ENCODE data around the gene HMOX1. TPM values are rescaled to one million over a fixed set of nuclear protein-coding genes. Genes with fewer than 3 reads are reported as not detected.

Gene HMOX1
- total RNA-seq, 1 donor from 2014 or later: 57.3 TPM

DNA sequence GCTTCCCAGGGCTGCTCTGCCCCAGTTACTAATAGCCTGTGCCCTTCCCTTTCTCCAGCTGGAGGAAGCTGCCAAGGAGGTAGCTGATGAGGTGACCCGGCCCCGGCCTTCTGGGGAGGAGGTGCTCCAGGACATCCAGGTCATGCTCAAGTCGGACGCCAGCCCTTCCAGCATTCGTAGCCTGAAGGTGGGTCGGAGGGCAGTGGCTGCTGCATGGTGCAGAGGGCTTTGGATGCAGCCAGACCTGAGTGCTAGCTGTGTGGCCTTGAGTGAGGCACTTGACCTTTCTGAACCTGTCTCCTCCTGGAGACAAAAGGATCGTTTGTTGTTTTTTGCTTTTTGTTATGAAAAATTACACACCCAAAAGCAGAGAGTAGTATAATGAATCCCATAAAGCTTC lies 22.5 kb downstream of the HMOX1 start:
- no peak for DNase-seq (ENCODE audit: low read depth in 2 of 2)

DNA sequence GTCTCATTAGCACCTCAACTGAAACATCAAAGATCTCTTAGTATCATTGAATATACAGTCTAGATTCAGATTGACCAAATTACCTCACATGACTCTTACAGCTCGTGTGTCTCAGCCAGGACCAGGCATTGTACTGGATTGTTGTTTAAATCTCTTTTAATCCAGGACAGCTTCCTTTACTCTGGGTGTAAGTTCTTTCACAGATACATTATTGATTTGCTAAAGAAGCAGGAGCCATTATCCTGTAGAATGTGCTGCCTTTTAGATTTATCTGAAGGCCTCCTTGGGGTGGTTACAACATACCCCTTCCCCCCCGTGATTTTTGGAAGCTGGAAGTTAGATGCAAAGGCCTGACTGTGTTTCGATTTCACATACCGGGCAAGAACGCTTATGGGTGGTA lies 23.3 kb downstream of the HMOX1 start:
- no peak for DNase-seq (ENCODE audit: low read depth in 2 of 2)

DNA sequence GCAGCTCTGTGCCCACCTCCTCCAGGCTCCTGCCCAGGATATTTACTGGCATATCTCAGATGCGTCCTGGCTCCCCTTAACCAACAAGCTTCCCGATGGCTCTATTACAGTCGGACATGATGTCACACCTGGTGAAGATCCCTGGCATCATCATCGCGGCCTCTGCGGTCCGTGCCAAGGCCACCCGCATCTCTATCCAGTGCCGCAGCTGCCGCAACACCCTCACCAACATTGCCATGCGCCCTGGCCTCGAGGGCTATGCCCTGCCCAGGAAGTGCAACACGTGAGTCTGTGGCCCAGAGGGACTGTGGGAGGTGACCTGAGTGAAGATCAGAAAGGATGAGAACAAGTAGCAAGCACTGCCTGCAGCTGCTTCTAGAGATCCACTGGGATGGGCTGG lies 25.5 kb downstream of the HMOX1 start:
- no peak for DNase-seq (ENCODE audit: low read depth in 2 of 2)

DNA sequence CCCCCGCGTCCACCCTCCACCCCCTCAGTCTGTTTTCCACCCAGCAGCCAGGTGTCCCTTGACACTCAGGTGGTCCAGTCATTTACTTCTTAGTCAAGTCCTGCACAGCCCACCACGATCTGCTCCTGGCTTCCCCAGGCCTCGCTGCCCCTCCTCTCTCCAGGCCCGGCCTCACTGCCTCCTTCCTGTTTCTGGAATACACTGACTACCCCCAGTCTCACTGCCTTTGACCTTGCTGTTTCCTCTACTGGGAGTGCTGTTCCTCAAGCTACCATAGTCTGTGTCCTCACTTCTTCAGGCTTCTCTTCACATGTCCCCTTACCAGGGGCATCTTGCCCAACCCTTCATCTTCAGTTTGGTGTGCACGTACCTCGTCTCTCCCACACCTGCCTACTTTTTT lies 26.5 kb downstream of the HMOX1 start:
- no peak for DNase-seq (ENCODE audit: low read depth in 2 of 2)

DNA sequence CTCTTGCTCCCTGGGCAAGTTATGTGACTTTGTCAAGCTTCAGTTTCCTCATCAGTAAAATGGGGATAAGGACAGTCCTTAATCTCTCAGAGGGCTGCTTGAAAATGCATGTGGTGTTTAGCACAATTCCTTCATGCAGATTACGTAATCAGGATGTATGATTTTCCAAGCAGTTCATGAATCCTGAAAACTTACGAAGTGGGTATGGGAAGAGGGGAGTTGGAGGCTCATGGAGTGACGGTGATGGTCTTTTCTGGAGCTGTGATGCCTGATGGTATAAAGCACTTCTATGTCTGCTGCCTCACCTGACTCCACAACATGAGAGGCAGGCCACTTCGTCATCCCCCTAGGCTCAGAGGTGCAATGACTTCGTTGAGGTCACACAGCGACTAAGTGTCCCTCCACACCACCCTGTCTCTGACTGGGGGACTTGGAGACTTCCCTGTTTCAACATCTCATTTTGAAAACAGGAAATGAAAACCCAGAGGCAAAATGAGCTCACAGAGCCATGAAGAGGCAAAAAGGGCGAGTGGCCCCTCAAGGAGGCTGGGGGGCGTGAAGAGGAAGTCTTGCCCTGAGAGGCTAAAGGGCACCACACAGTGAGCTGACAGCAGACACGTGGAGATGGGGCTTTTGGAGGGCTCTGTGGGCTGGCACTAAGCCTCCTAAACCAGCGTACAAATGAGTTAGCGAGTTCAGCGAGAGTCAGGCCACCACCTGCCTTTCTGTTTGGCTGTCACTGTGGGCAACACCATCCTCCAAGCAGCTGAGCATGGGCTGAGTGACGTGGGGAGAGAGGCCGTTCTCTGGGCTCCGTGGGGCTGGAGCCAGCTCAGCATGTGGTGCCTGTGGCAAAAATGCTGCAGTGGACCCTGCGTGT lies 29.1 kb downstream of the HMOX1 start:
- DNase-seq (ENCODE audit: low read depth in 2 of 2): no peak

DNA sequence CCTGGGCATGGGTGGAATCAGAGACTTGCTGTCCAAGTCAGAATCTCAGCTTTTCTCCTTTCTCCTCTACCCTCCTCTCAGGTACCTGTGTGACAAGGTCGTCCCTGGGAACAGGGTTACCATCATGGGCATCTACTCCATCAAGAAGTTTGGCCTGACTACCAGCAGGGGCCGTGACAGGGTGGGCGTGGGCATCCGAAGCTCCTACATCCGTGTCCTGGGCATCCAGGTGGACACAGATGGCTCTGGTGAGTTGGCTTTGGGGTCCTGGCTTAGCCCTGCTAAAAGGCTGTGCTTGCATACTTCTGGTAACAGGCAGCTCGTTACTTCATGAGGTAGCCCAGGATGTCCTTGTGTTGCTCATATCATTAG lies 29.8 kb downstream of the HMOX1 start:
- no peak for DNase-seq (ENCODE audit: low read depth in 2 of 2)

DNA sequence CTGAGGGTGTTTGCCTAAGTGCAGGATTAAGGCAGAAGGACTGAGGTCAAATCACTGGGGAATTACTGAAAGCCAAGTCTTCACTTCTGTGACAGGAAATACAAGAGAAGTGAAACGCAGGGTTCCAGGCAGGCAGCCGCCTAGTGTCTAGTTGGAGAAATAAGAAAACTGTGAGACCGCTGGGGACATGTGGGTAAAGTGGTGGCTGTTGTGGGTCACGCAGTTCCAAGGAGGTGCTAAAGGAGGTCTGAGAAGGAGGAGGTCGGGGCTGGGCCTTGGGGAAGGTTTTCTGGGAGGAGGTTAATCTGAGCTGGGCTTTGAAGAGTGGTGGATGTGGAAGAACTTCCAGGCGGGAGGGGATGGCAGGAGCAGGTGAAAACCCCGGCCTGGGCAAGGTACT lies 30.2 kb downstream of the HMOX1 start:
- no peak for DNase-seq (ENCODE audit: low read depth in 2 of 2)

DNA sequence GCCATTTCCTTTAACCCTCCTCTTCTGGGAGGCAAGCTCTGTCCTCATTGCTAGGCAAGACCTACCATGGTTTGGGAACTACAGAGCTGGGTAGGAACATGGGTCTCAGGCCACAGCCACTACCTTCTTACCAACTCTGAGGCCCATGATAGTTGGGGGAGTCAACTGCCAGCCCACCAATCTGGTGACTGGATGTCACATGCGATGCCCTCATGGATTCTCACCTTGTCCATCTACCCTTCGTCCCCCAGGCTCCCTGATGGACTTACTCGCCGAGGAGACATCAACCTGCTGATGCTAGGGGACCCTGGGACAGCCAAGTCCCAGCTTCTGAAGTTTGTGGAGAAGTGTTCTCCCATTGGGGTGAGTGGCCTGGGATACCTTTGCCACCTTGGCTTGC lies 32.7 kb downstream of the HMOX1 start:
- DNase-seq (ENCODE audit: low read depth in 2 of 2): no peak

DNA sequence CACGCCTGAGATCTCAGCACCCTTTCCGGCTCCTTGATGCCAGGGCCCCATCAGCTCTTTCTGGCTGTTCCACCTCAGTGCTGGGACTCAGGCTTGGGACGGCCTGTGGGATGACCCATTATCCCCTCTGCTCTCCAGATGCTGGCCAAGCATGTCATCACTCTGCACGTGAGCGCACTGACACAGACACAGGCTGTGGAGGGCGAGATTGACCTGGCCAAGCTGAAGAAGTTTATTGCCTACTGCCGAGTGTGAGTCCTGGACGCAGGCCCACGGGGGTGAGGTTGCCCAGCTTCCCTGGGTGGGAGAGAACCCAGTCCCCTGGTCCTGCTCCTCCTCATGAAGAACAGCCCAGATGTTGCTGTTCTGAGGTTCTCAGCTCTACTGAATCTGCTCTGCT lies 36.7 kb downstream of the HMOX1 start:
- DNase-seq (ENCODE audit: low read depth in 2 of 2): no peak

DNA sequence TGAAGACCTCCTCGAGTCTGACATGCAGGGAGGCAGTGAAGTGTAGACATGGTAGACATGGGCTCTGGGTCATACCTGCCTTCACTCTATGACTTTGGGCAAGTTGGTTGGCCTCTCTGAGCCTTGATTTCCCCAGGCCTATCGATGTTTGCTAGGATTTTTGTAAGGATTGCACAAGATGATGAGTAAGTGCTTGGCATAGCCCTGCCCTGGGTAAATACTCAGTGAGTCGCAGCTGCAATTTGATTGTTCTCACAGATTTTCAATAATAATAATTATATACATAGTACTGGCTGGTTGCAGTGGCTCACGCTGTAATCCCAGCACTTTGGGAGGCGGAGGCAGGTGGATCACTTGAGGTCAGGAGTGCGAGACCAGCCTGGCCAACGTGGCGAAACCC lies 37.2 kb downstream of the HMOX1 start:
- no peak for DNase-seq (ENCODE audit: low read depth in 2 of 2)

DNA sequence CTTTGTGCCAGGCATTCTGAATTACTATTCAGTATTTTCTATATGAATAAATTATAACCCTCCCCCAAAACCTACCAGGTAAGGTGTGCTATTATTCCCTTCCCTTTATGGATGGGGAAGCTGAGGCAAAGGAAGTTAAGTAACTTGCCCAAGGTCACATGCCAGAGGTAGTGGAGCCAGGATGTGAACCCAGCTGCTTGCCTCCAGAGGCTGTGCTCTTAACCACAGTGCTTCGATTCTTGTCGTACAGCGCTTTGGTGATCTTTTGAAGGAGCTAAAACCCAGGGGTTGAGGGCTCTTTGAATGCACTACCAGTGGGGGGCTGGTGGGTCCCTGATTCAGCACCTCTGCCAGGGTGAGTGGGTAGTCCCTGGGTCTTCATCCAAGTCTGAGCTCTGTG lies 37.8 kb downstream of the HMOX1 start:
- DNase-seq (ENCODE audit: low read depth in 2 of 2): no peak

DNA sequence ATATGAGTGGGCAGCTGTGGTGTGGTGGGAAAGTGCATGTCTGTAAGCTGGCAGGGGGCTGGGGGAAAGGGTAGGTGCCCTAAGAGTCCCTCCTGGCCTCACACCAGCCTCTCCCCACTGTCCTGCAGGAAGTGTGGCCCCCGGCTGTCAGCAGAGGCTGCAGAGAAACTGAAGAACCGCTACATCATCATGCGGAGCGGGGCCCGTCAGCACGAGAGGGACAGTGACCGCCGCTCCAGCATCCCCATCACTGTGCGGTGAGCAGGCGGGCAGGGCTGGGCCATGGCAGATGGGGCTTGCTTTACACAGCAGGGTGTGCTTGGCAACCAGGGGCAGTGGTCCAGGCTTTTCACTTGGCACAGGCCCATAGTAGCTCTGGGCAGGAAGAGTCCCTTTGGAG lies 38.9 kb downstream of the HMOX1 start:
- DNase-seq (ENCODE audit: low read depth in 2 of 2): no peak

DNA sequence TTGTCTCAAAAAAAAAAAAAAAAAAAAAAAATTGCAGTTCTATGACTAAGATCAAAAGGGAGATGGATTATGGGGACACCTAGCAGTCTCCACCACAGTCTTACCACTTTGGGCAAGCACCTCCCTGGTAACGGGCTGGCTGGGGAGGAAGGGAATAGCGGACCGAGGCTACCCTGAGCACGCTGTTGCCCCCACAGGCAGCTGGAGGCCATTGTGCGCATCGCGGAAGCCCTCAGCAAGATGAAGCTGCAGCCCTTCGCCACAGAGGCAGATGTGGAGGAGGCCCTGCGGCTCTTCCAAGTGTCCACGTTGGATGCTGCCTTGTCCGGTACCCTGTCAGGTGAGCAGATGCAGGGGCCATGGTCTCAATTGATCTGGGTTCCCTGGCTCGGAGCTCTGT lies 40.2 kb downstream of the HMOX1 start:
- no peak for DNase-seq (ENCODE audit: low read depth in 2 of 2)

DNA sequence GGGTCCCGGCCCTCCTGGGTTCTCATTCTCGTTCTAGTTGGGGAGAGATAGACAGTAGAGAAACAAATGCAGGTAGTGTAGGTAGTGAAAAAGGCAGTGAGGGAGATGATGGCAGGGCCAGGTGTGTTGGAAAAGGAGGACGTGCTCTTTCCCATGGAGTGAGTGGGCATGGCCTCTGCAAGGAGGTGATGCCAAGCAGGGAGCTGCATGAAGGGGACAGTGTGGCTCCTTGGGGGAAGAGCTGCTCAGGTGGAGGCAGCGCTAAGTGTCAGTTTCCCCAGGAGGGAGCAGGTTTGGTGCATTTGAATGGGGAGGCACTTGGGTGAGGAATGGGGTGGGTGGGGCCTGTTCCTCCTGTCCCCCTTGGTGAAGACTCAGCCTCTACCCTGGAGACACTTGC lies 41.2 kb downstream of the HMOX1 start:
- DNase-seq (ENCODE audit: low read depth in 2 of 2): no peak

DNA sequence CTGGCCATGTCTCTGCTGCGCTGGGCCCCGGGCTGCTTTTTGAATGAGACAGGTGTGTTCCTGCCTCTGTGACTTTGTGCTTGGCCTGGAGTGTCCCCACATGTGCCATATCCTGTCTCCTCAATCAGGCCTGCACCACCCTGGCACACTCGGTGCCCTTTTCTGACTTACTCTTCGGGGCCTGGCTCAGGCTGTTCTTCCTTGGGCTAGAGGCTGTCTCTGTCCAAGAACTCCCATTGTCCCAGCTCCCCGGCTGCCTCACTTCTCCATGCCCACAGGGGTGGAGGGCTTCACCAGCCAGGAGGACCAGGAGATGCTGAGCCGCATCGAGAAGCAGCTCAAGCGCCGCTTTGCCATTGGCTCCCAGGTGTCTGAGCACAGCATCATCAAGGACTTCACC lies 42.0 kb downstream of the HMOX1 start:
- no peak for DNase-seq (ENCODE audit: low read depth in 2 of 2)

DNA sequence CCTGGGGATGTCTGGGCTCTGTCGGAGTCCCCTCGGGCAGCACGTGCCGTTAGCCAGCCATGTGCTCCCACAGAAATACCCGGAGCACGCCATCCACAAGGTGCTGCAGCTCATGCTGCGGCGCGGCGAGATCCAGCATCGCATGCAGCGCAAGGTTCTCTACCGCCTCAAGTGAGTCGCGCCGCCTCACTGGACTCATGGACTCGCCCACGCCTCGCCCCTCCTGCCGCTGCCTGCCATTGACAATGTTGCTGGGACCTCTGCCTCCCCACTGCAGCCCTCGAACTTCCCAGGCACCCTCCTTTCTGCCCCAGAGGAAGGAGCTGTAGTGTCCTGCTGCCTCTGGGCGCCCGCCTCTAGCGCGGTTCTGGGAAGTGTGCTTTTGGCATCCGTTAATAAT lies 43.2 kb downstream of the HMOX1 start:
- no peak for DNase-seq (ENCODE audit: low read depth in 2 of 2)

DNA sequence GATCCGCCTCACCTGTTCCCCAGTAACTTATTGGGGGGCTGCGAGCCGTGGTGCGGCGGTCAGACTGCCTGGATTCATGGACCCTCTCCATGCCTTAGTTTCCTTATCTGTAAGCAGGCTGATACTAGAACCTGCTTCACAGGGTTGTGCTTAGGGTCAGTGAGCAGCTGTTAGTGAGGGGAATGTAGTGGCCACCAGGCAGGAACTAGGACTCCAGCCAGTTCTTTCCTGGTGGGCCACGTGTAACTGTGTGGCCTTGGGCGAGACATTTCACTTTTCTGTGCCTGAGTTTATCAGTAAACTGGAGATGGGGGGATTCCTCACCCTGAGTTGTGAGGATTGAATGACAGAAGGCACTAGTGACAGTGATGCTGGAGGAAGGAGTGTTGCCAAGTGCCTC lies 43.9 kb downstream of the HMOX1 start:
- DNase-seq (ENCODE audit: low read depth in 2 of 2): no peak

DNA sequence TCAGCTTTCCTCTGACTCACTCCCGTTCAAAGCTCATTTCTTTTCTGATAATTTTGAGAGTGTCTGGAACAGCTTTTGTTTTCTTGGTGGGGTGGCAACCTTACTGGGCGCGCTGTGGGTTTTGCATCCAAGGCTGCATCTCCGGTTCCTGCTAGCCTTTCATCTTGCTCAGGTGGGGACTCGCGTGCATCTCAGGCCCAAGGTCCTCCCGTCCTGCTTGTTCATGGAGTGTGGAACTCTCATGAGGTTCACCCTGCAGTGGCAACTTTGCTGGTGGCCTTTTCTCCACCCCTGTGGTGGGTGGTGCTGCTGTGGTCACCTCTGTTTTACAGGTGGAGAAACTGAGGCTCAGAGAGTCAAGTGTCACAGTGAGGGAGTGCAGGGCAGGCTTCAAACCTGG lies 44.6 kb downstream of the HMOX1 start:
- no peak for DNase-seq (ENCODE audit: low read depth in 2 of 2)

DNA sequence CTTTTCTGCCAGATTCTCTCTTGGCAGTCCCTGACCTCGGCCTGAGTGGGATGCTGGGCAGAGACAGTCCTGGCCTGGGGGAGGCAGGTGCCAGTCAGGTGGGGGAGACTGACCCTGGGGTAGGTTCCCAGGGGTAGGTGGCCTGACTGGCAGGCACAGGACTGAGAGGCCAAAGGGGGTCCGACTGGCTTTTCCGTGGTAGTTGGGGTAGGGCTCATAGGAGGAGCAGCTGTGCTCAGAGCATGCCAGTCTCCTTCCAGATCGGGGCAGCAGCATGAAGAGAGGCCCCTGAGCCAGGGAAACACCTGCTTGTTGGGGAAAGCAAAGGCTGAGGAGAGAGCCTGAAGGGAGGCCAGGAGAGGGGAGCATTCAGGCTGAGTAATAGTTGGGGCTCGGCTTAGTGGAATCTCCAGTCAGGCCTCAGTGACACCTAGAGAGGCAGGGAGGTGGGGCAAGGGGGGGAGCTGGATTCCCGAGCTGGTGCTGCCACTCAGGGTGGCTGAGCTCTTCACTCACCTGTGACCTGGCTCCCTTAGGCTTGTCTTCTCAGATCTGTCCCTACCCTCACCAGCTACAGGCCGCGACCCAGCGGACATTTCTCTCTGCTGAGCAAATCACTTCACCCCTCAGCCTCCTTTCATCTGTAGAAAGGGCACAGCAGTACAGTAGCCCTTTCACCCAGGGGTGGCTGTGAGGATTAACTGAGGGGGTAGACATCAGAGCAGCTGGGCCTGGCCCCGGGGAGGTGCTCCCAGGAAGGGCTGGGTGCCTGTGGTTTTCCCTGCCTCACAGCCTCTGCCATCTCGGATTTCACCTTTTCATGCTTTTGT lies 45.3 kb downstream of the HMOX1 start:
- no peak for DNase-seq (ENCODE audit: low read depth in 2 of 2)

DNA sequence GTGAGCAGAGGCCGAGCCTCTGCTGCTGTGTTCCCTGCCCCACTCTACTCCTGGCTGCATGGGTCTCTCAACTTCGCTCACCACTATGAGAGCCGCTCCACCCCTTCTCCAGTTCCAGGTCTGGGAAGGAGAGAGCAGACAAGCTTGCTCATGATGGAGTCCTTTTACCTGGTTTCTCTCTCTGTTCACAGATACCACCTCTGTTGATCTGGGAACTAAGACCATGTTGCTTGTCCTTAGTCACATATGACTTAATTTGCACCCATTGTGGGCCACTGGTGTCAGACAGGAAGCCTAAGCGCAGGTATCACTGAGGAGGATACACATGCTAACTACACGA lies 45.9 kb downstream of the HMOX1 start:
- no peak for DNase-seq (ENCODE audit: low read depth in 2 of 2)

DNA sequence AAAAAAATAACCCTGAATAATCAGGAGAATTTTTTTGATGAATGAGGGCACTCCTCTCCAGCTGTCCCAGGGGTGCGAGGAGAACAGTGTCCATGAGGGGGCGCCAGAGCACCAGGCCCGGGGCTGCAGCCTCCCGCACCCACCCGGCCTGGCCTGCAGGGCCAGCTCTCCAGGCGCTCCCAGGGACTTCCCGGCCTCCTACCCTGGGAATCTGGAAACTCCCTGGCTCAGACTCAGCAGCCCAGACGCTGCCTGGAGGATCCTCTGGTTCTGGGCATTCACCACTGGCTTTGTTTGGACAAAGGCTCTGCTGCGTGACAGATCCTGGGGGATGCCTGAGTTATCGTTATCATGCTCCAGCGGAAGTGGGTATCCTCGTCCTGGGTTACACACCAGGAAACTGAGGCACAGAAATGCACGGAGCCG lies 50.0 kb downstream of the HMOX1 start:
- peak; percentile 43 to 91 for DNase-seq (ENCODE audit: low read depth in 2 of 2)

DNA sequence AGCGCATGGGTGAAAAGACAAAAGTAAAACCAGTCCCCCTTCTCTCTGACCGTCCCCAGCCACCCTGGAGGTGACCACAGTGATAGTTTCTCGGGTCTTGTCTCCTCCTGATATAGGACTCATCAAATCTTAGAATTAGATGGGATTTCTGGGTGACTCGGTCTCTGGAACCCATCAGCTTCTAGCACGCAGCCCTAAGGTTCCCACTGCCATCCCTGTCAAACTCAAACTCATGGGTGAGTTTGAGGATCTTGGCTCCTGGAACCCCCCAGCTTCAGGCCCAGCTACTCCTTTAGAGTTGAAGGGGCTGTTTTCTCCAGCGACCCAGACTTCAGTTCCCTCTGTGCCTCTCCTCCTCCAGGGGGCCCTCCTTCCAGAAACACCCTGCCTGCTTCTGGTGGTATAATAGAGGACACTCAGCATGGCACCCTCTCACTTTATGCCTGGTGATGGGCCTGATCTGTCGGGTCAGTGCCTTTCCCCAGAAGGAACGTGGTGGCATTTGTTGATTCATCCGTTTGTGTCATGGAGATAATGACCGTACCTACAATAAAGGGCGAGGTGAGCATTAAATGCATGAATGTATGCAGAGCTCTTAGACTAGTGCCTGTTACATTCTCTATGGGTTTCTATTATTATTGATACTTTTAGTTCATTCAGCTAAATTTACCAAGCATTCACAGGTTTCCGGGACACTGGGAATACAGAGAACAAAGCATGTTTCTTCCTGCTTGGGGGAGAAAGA lies 50.8 kb downstream of the HMOX1 start:
- no peak for DNase-seq (ENCODE audit: low read depth in 2 of 2)
